Measurements from ENCODE around the gene PCDHGB7.
"Not testable (repeated sequence)": the region's sequence is repeated elsewhere in the genome, so short reads cannot be mapped to it uniquely, and the experiment has no call there.

PCDHGB7 gene

DNA sequence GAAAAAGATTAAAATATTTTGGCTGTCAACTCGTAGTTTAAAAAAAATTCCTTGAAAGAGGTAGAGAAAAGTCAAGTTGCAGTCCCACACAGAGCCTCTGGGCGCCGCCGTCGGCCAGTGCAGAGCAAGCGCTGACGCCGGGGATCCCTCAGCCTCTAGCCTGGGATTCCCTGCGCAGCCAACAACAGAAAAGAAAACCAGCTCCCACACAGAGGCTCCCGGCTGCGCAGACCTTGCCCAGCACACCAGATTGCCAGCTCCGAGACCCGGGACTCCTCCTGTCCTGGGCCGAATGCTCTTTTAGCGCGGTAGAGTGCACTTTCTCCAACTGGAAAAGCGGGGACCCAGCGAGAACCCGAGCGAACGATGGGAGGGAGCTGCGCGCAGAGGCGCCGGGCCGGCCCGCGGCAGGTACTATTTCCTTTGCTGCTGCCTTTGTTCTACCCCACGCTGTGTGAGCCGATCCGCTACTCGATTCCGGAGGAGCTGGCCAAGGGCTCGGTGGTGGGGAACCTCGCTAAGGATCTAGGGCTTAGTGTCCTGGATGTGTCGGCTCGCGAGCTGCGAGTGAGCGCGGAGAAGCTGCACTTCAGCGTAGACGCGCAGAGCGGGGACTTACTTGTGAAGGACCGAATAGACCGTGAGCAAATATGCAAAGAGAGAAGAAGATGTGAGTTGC is at the start of gene PCDHGB7:
PCDHGB7 (plus strand) TSS at position 184 of the 679 bp plus-strand sequence; CDS start at position 367, 183 bp downstream.
- DNase-seq (ENCODE audit: low read depth in 2 of 3, low spot score in 2 of 3), result not testable (repeated sequence)

DNA sequence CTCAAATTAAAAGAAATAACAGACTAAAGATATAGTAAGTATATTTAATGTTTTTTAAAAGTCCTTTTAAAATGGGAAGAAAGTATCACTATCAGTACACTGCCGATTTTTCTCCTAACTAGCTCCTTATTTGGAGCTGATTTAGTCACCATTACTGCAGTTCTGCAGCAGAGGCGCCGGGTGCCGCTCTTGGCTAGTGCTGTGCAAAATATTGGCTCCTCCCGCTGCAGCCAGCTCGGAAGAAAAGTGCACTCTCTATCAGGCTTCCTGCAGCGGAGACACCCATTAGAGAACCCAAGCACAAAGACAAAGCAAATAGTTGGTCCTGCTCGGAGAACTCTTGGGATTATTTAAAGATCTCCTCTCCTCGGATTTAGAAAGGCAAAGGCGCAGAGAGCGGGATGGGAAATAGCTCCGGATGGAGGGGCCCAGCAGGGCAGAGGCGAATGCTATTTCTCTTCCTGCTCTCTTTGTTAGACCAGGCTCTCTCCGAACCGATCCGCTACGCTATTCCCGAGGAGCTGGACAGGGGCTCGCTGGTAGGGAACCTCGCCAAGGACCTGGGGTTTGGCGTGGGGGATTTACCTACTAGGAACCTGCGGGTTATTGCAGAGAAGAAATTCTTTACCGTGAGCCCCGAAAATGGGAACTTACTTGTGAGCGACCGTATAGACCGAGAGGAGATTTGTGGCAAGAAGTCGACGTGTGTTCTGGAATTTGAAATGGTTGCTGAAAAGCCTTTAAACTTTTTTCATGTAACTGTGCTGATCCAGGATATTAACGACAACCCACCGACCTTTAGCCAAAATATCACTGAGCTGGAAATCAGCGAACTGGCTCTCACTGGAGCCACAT is 47.3 kb upstream of the PCDHGB7 start, which contains the start of gene PCDHGB3:
PCDHGB3 (plus strand) TSS at position 249 of the 855 bp plus-strand sequence; CDS start at position 402, 153 bp downstream.
- DNase-seq (ENCODE audit: low read depth in 2 of 3, low spot score in 2 of 3), result no peak

DNA sequence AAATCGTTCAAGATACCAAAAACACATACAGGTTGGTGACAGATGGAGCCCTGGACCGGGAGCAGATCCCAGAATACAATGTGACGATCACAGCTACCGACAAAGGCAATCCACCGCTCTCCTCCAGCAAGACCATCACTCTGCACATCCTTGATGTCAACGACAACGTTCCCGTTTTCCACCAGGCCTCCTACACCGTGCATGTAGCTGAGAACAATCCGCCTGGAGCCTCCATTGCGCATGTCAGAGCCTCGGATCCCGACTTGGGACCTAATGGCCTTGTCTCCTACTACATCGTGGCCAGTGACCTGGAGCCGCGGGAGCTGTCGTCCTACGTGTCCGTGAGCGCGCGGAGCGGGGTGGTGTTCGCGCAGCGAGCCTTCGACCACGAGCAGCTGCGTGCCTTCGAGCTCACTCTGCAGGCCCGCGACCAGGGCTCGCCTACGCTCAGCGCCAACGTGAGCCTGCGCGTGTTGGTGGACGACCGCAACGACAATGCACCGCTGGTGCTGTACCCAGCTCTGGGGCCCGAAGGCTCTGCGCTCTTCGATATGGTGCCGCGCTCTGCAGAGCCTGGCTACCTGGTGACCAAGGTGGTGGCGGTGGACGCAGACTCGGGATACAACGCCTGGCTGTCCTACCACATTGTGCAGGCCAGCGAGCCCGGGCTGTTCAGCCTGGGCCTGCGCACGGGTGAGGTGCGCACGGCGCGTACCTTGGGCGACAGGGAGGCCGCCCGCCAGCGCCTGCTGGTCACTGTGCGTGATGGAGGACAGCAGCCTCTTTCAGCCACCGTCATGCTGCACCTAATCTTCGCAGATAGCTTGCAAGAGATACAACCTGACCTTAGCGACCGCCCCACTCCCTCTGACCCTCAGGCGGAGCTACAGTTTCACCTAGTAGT is 45.7 kb upstream of the PCDHGB7 start:
- no peak for DNase-seq (ENCODE audit: low read depth in 2 of 3, low spot score in 2 of 3)

DNA sequence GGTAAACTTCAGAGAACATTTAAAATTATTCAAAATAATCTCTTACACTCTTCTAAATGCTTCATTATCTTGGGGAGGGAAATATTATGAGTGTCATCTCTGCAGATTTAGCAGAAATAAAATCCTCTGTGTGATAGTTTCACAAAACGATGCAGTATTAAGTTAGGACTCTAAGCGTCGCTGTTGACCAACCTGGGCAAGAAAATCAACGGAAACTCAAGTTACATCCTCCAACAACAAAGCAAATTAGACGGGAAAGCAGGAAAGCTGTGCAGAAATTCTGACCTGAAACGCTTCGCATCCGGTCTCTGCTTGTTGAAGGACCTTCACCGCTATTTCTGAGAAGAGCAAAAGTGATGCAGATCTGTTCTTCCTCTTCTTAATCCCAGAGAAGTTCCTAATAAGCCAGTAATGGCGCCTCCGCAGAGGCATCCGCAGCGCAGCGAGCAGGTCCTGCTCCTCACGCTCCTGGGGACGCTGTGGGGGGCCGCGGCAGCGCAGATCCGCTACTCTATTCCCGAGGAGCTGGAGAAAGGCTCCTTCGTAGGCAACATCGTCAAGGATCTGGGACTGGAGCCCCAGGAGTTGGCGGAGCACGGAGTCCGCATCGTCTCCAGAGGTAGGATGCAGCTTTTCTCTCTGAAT is 43.7 kb upstream of the PCDHGB7 start, which contains the start of gene PCDHGA6:
PCDHGA6 (plus strand) TSS at position 219 of the 645 bp plus-strand sequence; CDS start at position 412, 193 bp downstream.
- DNase-seq (ENCODE audit: low read depth in 2 of 3, low spot score in 2 of 3), result no peak

DNA sequence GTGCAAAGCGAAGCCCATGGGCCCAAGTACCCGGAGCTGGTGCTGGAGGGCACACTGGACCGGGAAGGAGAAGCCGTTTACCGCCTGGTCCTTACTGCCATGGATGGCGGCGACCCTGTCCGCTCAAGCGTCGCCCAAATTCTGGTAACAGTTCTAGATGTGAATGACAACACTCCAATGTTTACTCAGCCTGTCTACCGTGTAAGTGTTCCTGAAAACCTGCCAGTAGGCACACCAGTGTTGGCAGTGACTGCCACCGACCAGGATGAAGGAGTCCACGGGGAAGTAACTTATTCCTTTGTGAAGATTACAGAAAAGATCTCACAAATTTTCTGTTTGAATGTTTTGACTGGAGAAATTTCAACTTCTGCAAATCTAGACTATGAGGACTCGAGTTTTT is 42.9 kb upstream of the PCDHGB7 start:
- no peak for DNase-seq (ENCODE audit: low read depth in 2 of 3, low spot score in 2 of 3)

DNA sequence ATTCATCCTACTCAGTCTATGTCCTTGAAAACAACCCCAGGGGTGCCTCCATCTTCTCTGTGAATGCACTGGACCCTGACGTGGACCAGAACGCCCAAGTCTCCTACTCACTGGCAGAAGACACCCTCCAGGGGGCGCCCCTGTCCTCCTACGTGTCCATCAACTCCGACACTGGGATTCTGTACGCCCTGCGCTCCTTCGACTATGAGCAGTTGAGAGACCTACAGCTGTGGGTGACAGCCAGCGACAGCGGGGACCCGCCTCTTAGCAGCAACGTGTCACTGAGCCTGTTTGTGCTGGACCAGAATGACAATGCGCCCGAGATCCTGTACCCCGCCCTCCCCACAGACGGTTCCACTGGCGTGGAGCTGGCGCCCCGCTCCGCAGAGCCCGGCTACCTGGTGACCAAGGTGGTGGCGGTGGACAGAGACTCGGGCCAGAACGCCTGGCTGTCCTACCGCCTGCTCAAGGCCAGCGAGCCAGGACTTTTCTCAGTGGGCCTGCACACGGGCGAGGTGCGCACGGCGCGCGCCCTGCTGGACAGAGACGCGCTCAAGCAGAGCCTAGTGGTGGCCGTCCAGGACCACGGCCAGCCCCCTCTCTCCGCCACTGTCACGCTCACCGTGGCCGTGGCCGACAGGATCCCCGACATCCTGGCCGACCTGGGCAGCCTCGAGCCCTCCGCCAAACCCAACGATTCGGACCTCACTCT is 41.9 kb upstream of the PCDHGB7 start:
- not testable (repeated sequence) for DNase-seq (ENCODE audit: low read depth in 2 of 3, low spot score in 2 of 3)

DNA sequence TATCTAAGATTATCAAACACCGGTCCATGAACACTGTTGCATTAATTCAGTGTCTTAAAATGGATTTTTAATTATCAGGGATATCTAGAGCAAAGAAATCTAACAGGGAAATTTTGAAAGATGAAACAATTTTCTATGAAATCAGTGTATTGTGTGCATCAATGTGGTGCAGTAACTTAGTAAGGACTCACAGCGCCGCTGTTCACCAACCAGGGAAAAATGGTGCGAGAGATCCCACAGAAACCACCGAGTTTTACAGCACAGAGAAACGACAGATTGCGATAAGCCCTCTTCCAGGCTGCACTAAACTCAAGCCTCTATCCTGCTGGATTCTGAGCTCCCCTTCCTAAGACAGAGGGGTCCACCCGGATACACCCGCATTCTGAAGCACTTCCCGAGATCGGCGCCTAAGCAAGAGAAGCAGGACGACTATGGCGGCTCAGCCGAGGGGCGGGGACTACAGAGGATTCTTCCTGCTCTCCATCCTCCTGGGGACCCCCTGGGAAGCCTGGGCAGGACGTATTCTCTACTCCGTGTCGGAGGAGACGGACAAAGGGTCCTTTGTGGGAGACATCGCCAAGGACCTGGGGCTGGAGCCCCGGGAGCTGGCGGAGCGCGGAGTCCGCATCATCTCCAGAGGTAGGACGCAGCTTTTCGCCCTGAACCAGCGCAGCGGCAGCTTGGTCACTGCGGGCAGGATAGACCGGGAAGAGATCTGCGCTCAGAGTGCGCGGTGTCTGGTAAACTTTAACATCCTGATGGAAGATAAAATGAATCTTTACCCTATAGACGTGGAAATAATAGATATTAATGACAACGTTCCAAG is 34.8 kb upstream of the PCDHGB7 start, which contains the start of gene PCDHGA7:
PCDHGA7 (plus strand) TSS at position 274 of the 826 bp plus-strand sequence; CDS start at position 432, 158 bp downstream.
- DNase-seq (ENCODE audit: low read depth in 2 of 3, low spot score in 2 of 3), result no peak

DNA sequence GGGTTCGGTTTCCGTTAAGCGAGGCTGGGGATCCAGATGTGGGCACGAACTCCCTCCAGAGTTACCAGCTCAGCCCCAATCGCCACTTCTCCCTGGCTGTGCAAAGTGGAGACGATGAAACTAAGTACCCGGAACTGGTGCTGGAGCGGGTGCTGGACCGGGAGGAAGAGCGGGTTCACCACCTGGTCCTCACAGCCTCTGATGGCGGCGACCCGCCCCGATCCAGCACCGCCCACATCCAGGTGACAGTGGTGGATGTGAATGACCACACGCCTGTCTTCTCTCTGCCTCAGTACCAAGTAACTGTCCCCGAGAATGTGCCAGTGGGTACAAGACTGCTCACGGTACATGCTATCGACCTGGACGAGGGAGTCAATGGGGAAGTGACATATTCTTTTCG is 34.1 kb upstream of the PCDHGB7 start:
- DNase-seq (ENCODE audit: low read depth in 2 of 3, low spot score in 2 of 3), result no peak

DNA sequence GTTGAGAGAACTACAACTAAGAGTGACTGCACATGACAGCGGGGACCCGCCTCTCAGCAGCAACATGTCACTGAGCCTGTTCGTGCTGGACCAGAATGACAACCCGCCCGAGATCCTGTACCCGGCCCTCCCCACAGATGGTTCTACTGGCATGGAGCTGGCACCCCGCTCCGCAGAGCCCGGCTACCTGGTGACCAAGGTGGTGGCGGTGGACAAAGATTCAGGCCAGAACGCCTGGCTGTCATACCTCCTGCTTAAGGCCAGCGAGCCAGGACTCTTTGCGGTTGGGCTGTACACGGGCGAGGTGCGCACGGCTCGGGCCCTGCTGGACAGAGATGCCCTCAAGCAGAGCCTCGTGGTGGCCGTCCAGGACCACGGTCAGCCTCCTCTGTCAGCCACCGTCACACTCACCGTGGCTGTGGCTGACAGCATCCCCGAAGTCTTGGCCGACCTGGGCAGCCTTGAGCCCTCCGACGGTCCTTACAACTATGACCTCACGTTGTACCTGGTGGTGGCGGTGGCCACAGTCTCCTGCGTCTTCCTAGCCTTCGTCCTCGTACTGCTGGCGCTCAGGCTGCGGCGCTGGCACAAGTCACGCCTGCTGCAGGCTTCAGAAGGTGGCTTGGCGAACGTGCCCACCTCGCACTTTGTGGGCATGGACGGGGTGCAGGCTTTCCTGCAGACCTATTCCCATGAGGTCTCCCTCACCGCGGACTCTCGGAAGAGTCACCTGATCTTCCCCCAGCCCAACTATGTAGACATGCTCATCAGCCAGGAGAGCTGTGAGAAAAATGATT is 32.8 kb upstream of the PCDHGB7 start:
- no peak for DNase-seq (ENCODE audit: low read depth in 2 of 3, low spot score in 2 of 3)

DNA sequence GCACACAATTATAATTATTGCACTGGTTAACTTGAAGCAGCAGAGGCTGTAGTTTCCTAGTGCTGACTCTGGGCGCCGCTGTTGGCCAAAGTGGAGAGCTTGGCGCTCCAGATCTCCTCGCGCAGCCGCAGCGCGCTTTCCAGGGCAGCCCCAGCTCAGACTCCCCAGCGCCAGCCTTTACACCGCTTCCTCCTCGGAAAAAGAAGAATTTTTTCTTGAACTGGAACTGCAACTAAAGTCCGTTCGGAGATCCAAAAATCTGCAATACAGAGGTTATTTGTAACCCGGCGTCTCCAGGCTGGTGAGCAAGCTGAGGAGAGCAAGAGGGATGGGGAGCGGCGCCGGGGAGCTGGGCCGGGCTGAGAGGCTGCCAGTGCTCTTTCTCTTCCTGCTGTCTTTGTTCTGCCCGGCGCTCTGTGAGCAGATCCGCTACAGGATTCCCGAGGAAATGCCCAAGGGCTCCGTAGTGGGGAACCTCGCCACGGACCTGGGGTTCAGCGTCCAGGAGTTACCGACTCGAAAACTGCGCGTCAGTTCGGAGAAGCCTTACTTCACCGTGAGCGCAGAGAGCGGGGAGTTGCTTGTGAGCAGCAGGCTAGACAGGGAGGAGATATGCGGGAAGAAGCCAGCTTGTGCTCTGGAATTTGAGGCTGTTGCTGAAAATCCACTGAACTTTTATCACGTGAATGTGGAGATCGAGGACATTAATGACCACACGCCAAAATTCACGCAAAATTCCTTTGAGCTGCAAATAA is 29.7 kb upstream of the PCDHGB7 start, which contains the start of gene PCDHGB4:
PCDHGB4 (plus strand) TSS at position 142 of the 755 bp plus-strand sequence; CDS start at position 329, 187 bp downstream.
- DNase-seq (ENCODE audit: low read depth in 2 of 3, low spot score in 2 of 3), result not testable (repeated sequence)

DNA sequence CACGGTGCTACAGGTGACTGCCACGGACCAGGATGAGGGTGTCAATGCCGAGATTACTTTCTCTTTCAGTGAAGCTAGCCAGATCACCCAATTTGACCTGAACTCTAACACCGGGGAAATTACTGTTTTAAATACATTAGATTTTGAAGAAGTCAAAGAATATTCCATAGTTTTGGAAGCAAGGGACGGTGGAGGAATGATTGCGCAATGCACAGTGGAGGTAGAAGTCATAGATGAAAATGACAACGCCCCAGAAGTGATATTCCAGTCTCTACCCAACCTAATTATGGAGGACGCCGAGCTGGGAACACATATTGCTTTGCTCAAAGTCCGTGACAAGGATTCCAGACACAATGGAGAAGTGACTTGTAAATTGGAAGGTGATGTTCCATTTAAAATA is 28.8 kb upstream of the PCDHGB7 start:
- DNase-seq (ENCODE audit: low read depth in 2 of 3, low spot score in 2 of 3), result no peak

DNA sequence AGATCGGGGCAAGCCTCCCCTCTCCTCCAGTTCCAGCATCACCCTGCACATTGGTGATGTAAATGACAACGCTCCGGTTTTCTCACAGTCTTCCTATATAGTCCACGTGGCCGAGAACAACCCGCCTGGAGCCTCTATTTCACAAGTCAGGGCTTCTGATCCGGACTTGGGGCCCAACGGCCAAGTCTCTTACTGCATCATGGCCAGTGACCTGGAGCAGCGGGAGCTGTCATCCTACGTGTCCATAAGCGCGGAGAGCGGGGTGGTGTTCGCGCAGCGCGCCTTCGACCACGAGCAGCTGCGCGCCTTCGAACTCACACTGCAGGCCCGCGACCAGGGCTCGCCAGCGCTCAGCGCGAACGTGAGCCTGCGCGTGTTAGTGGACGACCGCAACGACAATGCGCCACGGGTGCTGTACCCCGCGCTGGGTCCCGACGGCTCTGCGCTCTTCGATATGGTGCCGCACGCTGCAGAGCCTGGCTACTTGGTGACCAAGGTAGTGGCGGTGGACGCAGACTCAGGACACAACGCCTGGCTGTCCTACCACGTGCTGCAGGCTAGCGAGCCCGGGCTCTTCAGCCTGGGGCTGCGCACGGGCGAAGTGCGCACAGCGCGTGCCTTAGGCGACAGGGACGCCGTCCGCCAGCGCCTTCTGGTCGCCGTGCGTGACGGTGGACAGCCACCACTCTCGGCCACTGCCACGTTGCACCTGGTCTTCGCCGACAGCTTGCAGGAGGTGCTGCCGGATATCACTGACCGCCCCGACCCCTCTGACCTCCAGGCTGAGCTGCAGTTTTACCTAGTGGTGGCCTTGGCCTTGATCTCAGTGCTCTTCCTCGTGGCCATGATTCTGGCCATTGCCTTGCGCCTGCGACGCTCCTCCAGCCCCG is 28.1 kb upstream of the PCDHGB7 start:
- no peak for DNase-seq (ENCODE audit: low read depth in 2 of 3, low spot score in 2 of 3)

DNA sequence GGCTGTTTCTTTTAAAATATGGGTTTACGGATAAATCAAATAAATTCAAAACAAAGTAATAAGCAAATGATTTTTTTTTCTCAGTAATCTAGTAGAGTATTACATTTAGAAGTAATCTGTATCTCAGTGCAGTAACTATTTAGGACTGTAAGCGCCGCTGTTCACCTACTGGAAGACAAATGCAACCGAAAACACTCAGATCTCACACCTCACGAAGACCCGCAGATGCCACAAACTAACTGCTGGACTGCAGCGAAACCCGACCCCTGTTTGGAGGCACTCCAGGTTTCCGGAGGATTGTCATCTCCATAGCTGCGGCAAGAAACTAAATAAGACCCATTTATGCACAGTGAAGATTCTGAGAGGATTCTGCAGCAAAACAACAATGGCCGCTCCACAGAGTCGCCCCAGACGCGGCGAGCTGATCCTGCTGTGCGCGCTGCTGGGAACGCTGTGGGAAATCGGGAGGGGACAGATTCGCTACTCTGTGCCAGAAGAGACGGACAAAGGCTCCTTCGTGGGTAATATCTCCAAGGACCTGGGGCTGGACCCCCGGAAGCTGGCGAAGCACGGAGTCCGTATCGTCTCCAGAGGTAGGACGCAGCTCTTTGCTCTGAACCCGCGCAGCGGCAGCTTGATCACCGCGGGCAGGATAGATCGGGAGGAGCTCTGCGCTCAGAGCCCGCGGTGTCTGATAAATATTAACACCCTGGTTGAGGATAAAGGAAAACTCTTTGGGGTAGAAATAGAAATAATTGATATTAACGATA is 24.9 kb upstream of the PCDHGB7 start, which contains the start of gene PCDHGA8:
PCDHGA8 (plus strand) TSS at position 205 of the 770 bp plus-strand sequence; CDS start at position 386, 181 bp downstream.
- no peak for DNase-seq (ENCODE audit: low read depth in 2 of 3, low spot score in 2 of 3)

DNA sequence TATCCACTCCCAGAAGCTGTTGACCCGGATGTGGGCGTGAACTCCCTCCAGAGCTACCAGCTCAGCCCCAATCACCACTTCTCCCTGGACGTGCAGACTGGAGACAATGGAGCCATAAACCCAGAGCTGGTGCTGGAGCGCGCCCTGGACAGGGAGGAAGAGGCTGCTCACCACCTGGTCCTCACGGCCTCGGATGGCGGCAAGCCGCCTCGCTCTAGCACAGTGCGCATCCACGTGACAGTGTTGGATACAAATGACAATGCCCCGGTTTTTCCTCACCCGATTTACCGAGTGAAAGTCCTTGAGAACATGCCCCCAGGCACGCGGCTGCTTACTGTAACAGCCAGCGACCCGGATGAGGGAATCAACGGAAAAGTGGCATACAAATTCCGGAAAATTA is 24.2 kb upstream of the PCDHGB7 start:
- no peak for DNase-seq (ENCODE audit: low read depth in 2 of 3, low spot score in 2 of 3)

Measured in activated CD8-positive, alpha-beta memory T cell treated with anti-CD3 and anti-CD28 coated beads for 48 hours (primary cell).